Measurements from ENCODE around the gene TAF13. TPM values are rescaled to one million over a fixed set of nuclear protein-coding genes. Genes with fewer than 3 reads are reported as not detected.

Gene TAF13
- total and polyA plus RNA-seq, 2 experiments from 2014 or later, result 22.1 to 63.3 TPM

DNA sequence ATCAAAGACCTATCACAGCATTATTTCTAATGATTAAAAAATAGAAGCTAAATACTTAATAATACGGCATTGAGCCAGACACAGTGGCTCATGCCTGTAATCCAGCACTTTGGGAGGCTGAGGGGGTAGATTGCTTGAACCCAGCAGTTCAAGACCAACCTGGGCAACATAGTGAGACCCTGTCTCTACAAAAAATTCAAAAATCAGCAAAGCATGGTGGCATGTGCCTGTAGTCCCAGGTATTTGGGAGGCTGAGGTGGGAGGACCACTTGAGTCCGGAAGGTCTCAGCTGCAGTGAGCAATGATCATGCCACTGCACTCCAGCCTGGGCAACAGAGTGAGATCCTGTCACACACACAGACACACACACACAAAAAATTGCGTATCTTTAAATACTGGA is 10.7 kb downstream of the TAF13 start:
- H2AFZ ChIP-seq, result no peak overlapping the region
- H3K27ac ChIP-seq, result no peak overlapping the region
- peaks cover 12% of the 10 kb centered on the region for H4K20me1 ChIP-seq (ENCODE audit: insufficient read depth, poor library complexity, severe bottlenecking)
- no peak overlapping the region for H3K4me2 ChIP-seq
- H3K9me3 ChIP-seq (ENCODE audit: low read depth), result no peaks in the 10 kb centered on the region
- no peak for DNase-seq (ENCODE audit: low spot score)
- WGBS (ENCODE audit: low lambda C conversion rate, missing lambda C conversion rate), result 98% methylated on average over 3 of the region's 3 CpGs
- H3K36me3 ChIP-seq (replicated peaks; ENCODE audit: insufficient read depth, low read depth), result no peaks in the 10 kb centered on the region
- no peaks in the 10 kb centered on the region for H3K4me1 ChIP-seq (ENCODE audit: insufficient read depth)
- H3K79me2 ChIP-seq, result peaks cover 27% of the 10 kb centered on the region
- no peaks in the 10 kb centered on the region for H3K9me2 ChIP-seq (replicated peaks; ENCODE audit: insufficient read depth)
- no peak overlapping the region for H3K4me3 ChIP-seq
- H3K27me3 ChIP-seq, result no peaks in the 10 kb centered on the region
- no peak for TF ChIP-seq EZH2 (IDR thresholded peaks at IDR 0.05; ENCODE audit: borderline replicate concordance)
- TF ChIP-seq, protein P1, sequence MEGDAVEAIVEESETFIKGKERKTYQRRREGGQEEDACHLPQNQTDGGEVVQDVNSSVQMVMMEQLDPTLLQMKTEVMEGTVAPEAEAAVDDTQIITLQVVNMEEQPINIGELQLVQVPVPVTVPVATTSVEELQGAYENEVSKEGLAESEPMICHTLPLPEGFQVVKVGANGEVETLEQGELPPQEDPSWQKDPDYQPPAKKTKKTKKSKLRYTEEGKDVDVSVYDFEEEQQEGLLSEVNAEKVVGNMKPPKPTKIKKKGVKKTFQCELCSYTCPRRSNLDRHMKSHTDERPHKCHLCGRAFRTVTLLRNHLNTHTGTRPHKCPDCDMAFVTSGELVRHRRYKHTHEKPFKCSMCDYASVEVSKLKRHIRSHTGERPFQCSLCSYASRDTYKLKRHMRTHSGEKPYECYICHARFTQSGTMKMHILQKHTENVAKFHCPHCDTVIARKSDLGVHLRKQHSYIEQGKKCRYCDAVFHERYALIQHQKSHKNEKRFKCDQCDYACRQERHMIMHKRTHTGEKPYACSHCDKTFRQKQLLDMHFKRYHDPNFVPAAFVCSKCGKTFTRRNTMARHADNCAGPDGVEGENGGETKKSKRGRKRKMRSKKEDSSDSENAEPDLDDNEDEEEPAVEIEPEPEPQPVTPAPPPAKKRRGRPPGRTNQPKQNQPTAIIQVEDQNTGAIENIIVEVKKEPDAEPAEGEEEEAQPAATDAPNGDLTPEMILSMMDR (IDR thresholded peaks at IDR 0.05; ENCODE audit: poor library complexity), result no peak
- TF ChIP-seq EZH2phosphoT487 (IDR thresholded peaks at IDR 0.05; ENCODE audit: low read depth, severe bottlenecking, unreplicated experiment), result no peak

DNA sequence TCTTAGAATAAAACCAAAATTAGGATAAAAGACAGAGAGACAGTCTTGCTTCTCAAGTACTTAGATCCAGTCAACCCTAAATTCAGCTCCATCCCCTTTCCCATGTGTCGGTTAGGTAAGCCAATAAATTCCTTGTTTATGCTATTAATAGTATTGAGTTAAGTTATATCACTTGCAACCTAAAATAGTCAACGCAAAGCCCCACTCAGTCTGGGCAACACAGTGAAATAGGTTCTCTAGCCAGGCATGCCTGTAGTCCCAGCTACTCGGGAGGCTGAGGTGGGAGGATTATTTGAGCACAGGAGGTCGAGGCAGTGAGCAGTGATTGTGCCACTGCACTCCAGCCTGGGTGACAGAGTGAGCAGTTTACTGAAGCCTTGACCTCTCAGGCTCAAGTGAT is 14.6 kb downstream of the TAF13 start:
- TF ChIP-seq, protein P1 (IDR thresholded peaks at IDR 0.05; ENCODE audit: poor library complexity), result no peak
- no peak for TF ChIP-seq EZH2phosphoT487 (IDR thresholded peaks at IDR 0.05; ENCODE audit: low read depth, severe bottlenecking, unreplicated experiment)
- TF ChIP-seq EZH2 (IDR thresholded peaks at IDR 0.05; ENCODE audit: borderline replicate concordance), result no peak
- no peak for DNase-seq (ENCODE audit: low spot score)
- no peaks in the 10 kb centered on the region for H3K27me3 ChIP-seq
- no peak overlapping the region for H3K27ac ChIP-seq
- no peak overlapping the region for H2AFZ ChIP-seq
- no peaks in the 10 kb centered on the region for H3K9me3 ChIP-seq (ENCODE audit: low read depth)
- no peaks in the 10 kb centered on the region for H3K9me2 ChIP-seq (replicated peaks; ENCODE audit: insufficient read depth)
- no peak overlapping the region for H3K4me2 ChIP-seq
- H3K79me2 ChIP-seq, result no peaks in the 10 kb centered on the region
- WGBS (ENCODE audit: low lambda C conversion rate, missing lambda C conversion rate), result 91% methylated on average over 4 of the region's 4 CpGs
- H3K36me3 ChIP-seq (replicated peaks; ENCODE audit: insufficient read depth, low read depth), result no peaks in the 10 kb centered on the region
- no peak overlapping the region for H3K4me3 ChIP-seq
- no peaks in the 10 kb centered on the region for H3K4me1 ChIP-seq (ENCODE audit: insufficient read depth)
- H4K20me1 ChIP-seq (ENCODE audit: insufficient read depth, poor library complexity, severe bottlenecking), result no peaks in the 10 kb centered on the region

DNA sequence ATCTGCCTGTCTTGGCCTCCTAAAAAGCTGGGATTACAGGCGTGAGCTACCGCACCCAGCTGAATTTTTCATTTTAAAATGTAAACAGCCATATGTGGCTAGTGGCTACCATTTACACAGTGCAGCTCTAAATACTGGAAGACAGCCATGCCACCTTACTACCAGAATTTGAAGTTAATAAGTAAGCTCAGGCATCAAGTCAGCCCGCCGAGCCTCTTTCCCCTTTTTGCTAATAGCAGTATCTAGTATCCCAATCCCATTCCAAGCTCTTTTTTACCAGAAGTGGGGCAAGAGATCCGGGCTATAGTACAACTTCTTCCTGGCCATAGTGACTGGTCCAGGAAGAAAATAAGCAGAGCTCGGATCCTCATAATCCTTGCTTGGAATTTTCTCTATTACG is 15.1 kb downstream of the TAF13 start:
- H3K27me3 ChIP-seq, result no peaks in the 10 kb centered on the region
- no peak overlapping the region for H2AFZ ChIP-seq
- H3K4me3 ChIP-seq, result no peak overlapping the region
- H3K4me2 ChIP-seq, result no peak overlapping the region
- WGBS (ENCODE audit: low lambda C conversion rate, missing lambda C conversion rate), result 86% methylated on average over 7 of the region's 7 CpGs
- DNase-seq (ENCODE audit: low spot score), result no peak
- no peaks in the 10 kb centered on the region for H3K9me3 ChIP-seq (ENCODE audit: low read depth)
- TF ChIP-seq EZH2phosphoT487 (IDR thresholded peaks at IDR 0.05; ENCODE audit: low read depth, severe bottlenecking, unreplicated experiment) (no peak), EZH2 (IDR thresholded peaks at IDR 0.05; ENCODE audit: borderline replicate concordance) (no peak)
- TF ChIP-seq, protein P1 (IDR thresholded peaks at IDR 0.05; ENCODE audit: poor library complexity), result no peak
- H3K4me1 ChIP-seq (ENCODE audit: insufficient read depth), result no peaks in the 10 kb centered on the region
- no peaks in the 10 kb centered on the region for H3K79me2 ChIP-seq
- H4K20me1 ChIP-seq (ENCODE audit: insufficient read depth, poor library complexity, severe bottlenecking), result no peaks in the 10 kb centered on the region
- H3K36me3 ChIP-seq (replicated peaks; ENCODE audit: insufficient read depth, low read depth), result no peaks in the 10 kb centered on the region
- no peak overlapping the region for H3K27ac ChIP-seq
- H3K9me2 ChIP-seq (replicated peaks; ENCODE audit: insufficient read depth), result no peaks in the 10 kb centered on the region

DNA sequence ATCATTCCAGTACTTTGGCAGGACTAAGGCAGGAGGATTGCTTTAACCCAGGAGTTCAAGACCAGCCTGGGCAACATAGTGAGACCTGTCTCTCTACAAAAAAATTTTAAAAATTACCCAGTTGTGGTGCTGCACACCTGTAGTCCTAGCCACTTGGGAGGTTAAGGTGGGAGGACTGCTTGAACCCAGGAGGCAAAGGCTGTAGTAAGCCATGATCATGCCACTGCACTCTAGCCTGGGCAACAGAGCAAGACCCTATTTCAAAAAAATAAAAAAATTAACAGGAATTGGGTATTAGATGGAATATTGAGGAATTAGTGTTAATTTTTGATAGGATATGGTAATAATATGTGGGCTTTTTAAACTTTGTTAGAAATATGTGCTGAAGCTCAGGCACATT is 16.8 kb downstream of the TAF13 start:
- TF ChIP-seq, protein P1 (IDR thresholded peaks at IDR 0.05; ENCODE audit: poor library complexity), result no peak
- TF ChIP-seq EZH2 (IDR thresholded peaks at IDR 0.05; ENCODE audit: borderline replicate concordance) (no peak), EZH2phosphoT487 (IDR thresholded peaks at IDR 0.05; ENCODE audit: low read depth, severe bottlenecking, unreplicated experiment) (no peak)
- no peak overlapping the region for H2AFZ ChIP-seq
- H3K36me3 ChIP-seq (replicated peaks; ENCODE audit: insufficient read depth, low read depth), result no peaks in the 10 kb centered on the region
- H3K27me3 ChIP-seq, result no peaks in the 10 kb centered on the region
- no peak overlapping the region for H3K4me2 ChIP-seq
- H4K20me1 ChIP-seq (ENCODE audit: insufficient read depth, poor library complexity, severe bottlenecking), result no peaks in the 10 kb centered on the region
- H3K9me2 ChIP-seq (replicated peaks; ENCODE audit: insufficient read depth), result no peaks in the 10 kb centered on the region
- no peak for DNase-seq (ENCODE audit: low spot score)
- H3K79me2 ChIP-seq, result no peaks in the 10 kb centered on the region
- no peaks in the 10 kb centered on the region for H3K9me3 ChIP-seq (ENCODE audit: low read depth)
- H3K4me1 ChIP-seq (ENCODE audit: insufficient read depth), result no peaks in the 10 kb centered on the region
- H3K27ac ChIP-seq, result no peak overlapping the region
- H3K4me3 ChIP-seq, result no peak overlapping the region

All from hepatocyte (in vitro differentiated cells).